ENCODE data around the gene APOO. TPM values are rescaled to one million over a fixed set of nuclear protein-coding genes. Genes with fewer than 3 reads are reported as not detected.

The APOO gene
- polyA plus RNA-seq, 1 donor from 2014 or later: 42.5 TPM

DNA sequence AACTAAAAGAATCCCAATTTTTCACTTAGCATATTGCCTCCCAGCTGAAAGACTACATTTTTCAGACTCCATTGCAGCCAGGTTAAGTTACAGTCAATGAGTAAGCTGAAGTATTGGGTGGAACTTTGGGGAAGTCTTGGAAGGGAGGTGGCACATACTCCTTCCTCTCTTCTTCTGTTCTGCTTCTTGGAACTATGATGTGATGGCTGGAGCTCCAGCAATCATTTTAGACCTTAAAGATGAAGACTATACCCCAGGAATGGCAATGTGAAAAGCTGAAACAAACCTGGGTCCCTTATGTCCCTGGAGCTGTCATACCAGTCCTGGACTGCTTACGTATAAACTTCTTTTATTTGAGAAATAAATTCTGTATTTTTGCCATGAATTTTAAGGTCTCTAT lies 93.9 kb downstream of the APOO start:
- Histone ChIP-seq H3F3A (ENCODE audit: insufficient read depth, low read length, poor library complexity, severe bottlenecking) (no peaks in the 10 kb centered on the region), H3K36me3 (ENCODE audit: insufficient read depth, low read length) (no peaks in the 10 kb centered on the region), H2AFZ (ENCODE audit: low read depth, low read length) (no peak overlapping the region), H3K27ac (ENCODE audit: low read length) (no peak overlapping the region), H3K4me3 (ENCODE audit: low read length) (no peak overlapping the region), H4K20me1 (ENCODE audit: insufficient read depth) (no peaks in the 10 kb centered on the region), H3K9ac (ENCODE audit: low read length) (no peak overlapping the region), H3K9me2 (ENCODE audit: insufficient read depth, low read length) (no peaks in the 10 kb centered on the region), H3K27me3 (ENCODE audit: insufficient read depth, low read depth, low read length) (no peaks in the 10 kb centered on the region), H3K9me3 (ENCODE audit: low read length) (no peaks in the 10 kb centered on the region), H3K4me2 (ENCODE audit: low read length) (no peak overlapping the region), H3K79me2 (replicated peaks; ENCODE audit: insufficient read depth, low read length) (no peaks in the 10 kb centered on the region)
- TF ChIP-seq TAF1 (IDR thresholded peaks at IDR 0.05; ENCODE audit: low read depth) (no peak), SMC3 (conservative IDR thresholded peaks at IDR 0.05; ENCODE audit: poor library complexity) (no peak), POLR2AphosphoS5 (IDR thresholded peaks at IDR 0.05) (no peak), EZH2 (IDR thresholded peaks at IDR 0.05; ENCODE audit: borderline replicate concordance, insufficient read depth, low read length, poor library complexity, severe bottlenecking) (no peak)
- TF ChIP-seq, protein P1, sequence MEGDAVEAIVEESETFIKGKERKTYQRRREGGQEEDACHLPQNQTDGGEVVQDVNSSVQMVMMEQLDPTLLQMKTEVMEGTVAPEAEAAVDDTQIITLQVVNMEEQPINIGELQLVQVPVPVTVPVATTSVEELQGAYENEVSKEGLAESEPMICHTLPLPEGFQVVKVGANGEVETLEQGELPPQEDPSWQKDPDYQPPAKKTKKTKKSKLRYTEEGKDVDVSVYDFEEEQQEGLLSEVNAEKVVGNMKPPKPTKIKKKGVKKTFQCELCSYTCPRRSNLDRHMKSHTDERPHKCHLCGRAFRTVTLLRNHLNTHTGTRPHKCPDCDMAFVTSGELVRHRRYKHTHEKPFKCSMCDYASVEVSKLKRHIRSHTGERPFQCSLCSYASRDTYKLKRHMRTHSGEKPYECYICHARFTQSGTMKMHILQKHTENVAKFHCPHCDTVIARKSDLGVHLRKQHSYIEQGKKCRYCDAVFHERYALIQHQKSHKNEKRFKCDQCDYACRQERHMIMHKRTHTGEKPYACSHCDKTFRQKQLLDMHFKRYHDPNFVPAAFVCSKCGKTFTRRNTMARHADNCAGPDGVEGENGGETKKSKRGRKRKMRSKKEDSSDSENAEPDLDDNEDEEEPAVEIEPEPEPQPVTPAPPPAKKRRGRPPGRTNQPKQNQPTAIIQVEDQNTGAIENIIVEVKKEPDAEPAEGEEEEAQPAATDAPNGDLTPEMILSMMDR (IDR thresholded peaks at IDR 0.05; ENCODE audit: poor library complexity, severe bottlenecking): no peak

DNA sequence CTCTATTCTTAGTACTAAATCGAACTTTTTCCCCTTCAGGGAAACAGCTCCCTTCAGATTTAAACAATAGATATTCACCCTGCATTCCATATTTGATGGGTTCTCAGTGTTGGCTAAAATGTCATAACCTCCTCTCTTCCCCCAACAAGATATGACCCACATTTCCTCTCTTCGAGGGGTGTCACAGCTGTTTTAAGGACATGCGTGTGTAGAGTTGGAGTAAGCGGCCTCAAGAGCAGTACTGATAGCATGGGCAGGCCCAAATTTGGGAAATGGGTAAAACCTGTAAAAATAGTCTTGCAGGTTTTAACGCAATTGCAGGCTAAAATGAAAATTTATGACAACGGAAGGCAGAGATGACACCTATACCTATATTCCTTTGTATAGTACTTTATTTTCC lies 96.1 kb downstream of the APOO start:
- Histone ChIP-seq H3K36me3 (ENCODE audit: insufficient read depth, low read length) (no peaks in the 10 kb centered on the region), H3K9me3 (ENCODE audit: low read length) (no peaks in the 10 kb centered on the region), H3K27ac (ENCODE audit: low read length) (no peak overlapping the region), H4K20me1 (ENCODE audit: insufficient read depth) (no peaks in the 10 kb centered on the region), H3K9me2 (ENCODE audit: insufficient read depth, low read length) (no peaks in the 10 kb centered on the region), H3K9ac (ENCODE audit: low read length) (no peak overlapping the region), H3K4me2 (ENCODE audit: low read length) (no peak overlapping the region), H3K27me3 (ENCODE audit: insufficient read depth, low read depth, low read length) (no peaks in the 10 kb centered on the region), H3K79me2 (replicated peaks; ENCODE audit: insufficient read depth, low read length) (no peaks in the 10 kb centered on the region), H3K4me3 (ENCODE audit: low read length) (no peak overlapping the region), H2AFZ (ENCODE audit: low read depth, low read length) (no peak overlapping the region), H3F3A (ENCODE audit: insufficient read depth, low read length, poor library complexity, severe bottlenecking) (no peaks in the 10 kb centered on the region)
- no peak for TF ChIP-seq EP300 (conservative IDR thresholded peaks at IDR 0.05; ENCODE audit: poor library complexity, severe bottlenecking)
- no peak for TF ChIP-seq POLR2AphosphoS5 (IDR thresholded peaks at IDR 0.05)
- no peak for TF ChIP-seq SMC3 (conservative IDR thresholded peaks at IDR 0.05; ENCODE audit: poor library complexity)
- TF ChIP-seq, protein P2, sequence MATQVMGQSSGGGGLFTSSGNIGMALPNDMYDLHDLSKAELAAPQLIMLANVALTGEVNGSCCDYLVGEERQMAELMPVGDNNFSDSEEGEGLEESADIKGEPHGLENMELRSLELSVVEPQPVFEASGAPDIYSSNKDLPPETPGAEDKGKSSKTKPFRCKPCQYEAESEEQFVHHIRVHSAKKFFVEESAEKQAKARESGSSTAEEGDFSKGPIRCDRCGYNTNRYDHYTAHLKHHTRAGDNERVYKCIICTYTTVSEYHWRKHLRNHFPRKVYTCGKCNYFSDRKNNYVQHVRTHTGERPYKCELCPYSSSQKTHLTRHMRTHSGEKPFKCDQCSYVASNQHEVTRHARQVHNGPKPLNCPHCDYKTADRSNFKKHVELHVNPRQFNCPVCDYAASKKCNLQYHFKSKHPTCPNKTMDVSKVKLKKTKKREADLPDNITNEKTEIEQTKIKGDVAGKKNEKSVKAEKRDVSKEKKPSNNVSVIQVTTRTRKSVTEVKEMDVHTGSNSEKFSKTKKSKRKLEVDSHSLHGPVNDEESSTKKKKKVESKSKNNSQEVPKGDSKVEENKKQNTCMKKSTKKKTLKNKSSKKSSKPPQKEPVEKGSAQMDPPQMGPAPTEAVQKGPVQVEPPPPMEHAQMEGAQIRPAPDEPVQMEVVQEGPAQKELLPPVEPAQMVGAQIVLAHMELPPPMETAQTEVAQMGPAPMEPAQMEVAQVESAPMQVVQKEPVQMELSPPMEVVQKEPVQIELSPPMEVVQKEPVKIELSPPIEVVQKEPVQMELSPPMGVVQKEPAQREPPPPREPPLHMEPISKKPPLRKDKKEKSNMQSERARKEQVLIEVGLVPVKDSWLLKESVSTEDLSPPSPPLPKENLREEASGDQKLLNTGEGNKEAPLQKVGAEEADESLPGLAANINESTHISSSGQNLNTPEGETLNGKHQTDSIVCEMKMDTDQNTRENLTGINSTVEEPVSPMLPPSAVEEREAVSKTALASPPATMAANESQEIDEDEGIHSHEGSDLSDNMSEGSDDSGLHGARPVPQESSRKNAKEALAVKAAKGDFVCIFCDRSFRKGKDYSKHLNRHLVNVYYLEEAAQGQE (IDR thresholded peaks at IDR 0.05; ENCODE audit: borderline replicate concordance): no peak

DNA sequence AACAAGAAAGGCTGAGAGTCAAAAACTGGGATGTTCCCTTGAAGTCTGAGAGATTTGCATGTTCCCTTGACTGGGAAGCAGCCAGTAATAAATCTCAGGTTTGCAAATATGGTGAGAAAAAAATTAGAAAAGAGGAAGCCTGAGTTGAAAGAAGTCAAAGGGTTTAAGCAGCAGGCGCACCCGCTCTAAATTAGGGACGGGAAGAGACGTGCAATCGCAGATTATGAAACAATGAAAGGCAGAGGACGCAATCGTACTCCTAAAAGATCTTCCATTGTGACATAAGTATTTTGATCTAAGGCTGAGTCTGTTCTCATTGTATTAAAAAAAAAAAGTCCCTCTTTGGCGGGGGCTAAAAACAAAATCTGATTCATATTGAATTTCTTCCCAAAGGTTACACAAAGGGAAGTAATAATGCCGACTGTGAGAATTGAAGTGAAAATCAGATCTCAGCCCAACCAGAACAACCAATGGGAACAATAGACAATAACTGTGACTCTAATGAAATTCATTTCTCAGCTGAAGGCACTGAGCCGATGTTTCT lies 96.6 kb downstream of the APOO start:
- H3K9me3 ChIP-seq (ENCODE audit: low read length): no peaks in the 10 kb centered on the region
- H3K9me2 ChIP-seq (ENCODE audit: insufficient read depth, low read length): no peaks in the 10 kb centered on the region
- no peak overlapping the region for H3K4me2 ChIP-seq (ENCODE audit: low read length)
- H4K20me1 ChIP-seq (ENCODE audit: insufficient read depth): no peaks in the 10 kb centered on the region
- no peak overlapping the region for H3K4me3 ChIP-seq (ENCODE audit: low read length)
- no peaks in the 10 kb centered on the region for H3K27me3 ChIP-seq (ENCODE audit: insufficient read depth, low read depth, low read length)
- no peak overlapping the region for H3K9ac ChIP-seq (ENCODE audit: low read length)
- H3K79me2 ChIP-seq (replicated peaks; ENCODE audit: insufficient read depth, low read length): no peaks in the 10 kb centered on the region
- TF ChIP-seq EP300 (conservative IDR thresholded peaks at IDR 0.05; ENCODE audit: poor library complexity, severe bottlenecking) (no peak), EZH2 (IDR thresholded peaks at IDR 0.05; ENCODE audit: borderline replicate concordance, insufficient read depth, low read length, poor library complexity, severe bottlenecking) (no peak), POLR2AphosphoS5 (IDR thresholded peaks at IDR 0.05) (no peak), MXI1 (conservative IDR thresholded peaks at IDR 0.05; ENCODE audit: poor library complexity, severe bottlenecking) (no peak), SMC3 (conservative IDR thresholded peaks at IDR 0.05; ENCODE audit: poor library complexity) (no peak), RAD21 (conservative IDR thresholded peaks at IDR 0.05) (no peak), TAF1 (IDR thresholded peaks at IDR 0.05; ENCODE audit: low read depth) (no peak)
- TF ChIP-seq, protein P1 (IDR thresholded peaks at IDR 0.05; ENCODE audit: poor library complexity, severe bottlenecking): no peak
- TF ChIP-seq, protein P2 (IDR thresholded peaks at IDR 0.05; ENCODE audit: borderline replicate concordance): no peak
- H3K36me3 ChIP-seq (ENCODE audit: insufficient read depth, low read length): no peaks in the 10 kb centered on the region
- no peak overlapping the region for H3K27ac ChIP-seq (ENCODE audit: low read length)
- H2AFZ ChIP-seq (ENCODE audit: low read depth, low read length): no peak overlapping the region
- H3F3A ChIP-seq (ENCODE audit: insufficient read depth, low read length, poor library complexity, severe bottlenecking): no peaks in the 10 kb centered on the region

Data from neural cell (in vitro differentiated cells).